Adipocyte (in vitro differentiated cells): Measurements from ENCODE around the gene MLST8.
"Not testable (repeated sequence)": the region's sequence is repeated elsewhere in the genome, so short reads cannot be mapped to it uniquely, and the experiment has no call there.

Source experiments
- DNase-seq: peaks from one replicate; pipeline ENCODE4 v3.0.0-alpha.2; 2015; ENCODE audit warnings: low read depth
- H3K27me3 ChIP-seq: replicated peaks from 2 replicates; pipeline ENCODE4 v1.7.0; 2013; ENCODE audit warnings: mild to moderate bottlenecking, low read length, moderate library complexity; ENCODE audit not compliant: control insufficient read depth, insufficient read depth
- H3K36me3 ChIP-seq: 2 replicates; pipeline ENCODE4 v1.7.0; 2013; ENCODE audit warnings: low read length, mild to moderate bottlenecking, moderate library complexity; ENCODE audit not compliant: control insufficient read depth, insufficient read depth, severe bottlenecking
- H3K4me1 ChIP-seq: 2 replicates; pipeline ENCODE4 v1.7.0; 2013; ENCODE audit warnings: mild to moderate bottlenecking, low read length, moderate library complexity; ENCODE audit not compliant: control insufficient read depth, insufficient read depth
- H3K4me3 ChIP-seq: 2 replicates; pipeline ENCODE4 v1.7.0; 2013; ENCODE audit warnings: mild to moderate bottlenecking, low read length, moderate library complexity
- H3K9ac ChIP-seq: 2 replicates; pipeline ENCODE4 v1.7.0; 2013; ENCODE audit warnings: mild to moderate bottlenecking, low read length, moderate library complexity
- H3K9me3 ChIP-seq: 2 replicates; pipeline ENCODE4 v1.7.0; 2013; ENCODE audit warnings: mild to moderate bottlenecking, low read length, moderate library complexity; ENCODE audit not compliant: control insufficient read depth

MLST8 gene

DNA sequence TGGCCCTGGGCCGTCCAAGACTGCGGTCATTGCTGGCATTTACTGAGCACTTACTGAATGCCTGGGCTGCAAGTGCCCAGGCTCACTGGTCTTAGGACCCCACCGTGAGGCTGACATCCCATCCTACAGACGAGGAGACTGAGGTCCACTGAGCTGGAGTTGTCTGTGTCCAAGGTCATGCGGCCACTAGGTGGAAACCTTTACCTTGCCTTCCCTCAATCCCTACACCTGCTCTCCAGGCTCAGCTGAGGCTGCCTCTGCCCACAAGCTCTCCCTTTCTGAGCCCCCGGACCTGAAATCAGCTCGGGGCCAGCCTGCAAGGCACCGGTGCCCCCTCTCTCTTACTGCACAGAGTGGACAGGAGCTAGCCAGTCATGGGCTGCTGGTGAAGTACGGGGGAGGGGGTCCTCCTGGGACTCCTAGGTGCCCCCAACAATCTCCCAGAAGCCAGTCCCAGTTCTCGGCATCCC, 10.4 kb upstream of the MLST8 start:
- Histone ChIP-seq H3K4me3 (no peak overlapping the region), H3K4me1 (no peaks in the 10 kb centered on the region), H3K36me3 (no peaks in the 10 kb centered on the region), H3K9ac (no peak overlapping the region), H3K9me3 (no peaks in the 10 kb centered on the region), H3K27me3 (peaks cover 53% of the 10 kb centered on the region)
- DNase-seq, result peak; percentile 21

DNA sequence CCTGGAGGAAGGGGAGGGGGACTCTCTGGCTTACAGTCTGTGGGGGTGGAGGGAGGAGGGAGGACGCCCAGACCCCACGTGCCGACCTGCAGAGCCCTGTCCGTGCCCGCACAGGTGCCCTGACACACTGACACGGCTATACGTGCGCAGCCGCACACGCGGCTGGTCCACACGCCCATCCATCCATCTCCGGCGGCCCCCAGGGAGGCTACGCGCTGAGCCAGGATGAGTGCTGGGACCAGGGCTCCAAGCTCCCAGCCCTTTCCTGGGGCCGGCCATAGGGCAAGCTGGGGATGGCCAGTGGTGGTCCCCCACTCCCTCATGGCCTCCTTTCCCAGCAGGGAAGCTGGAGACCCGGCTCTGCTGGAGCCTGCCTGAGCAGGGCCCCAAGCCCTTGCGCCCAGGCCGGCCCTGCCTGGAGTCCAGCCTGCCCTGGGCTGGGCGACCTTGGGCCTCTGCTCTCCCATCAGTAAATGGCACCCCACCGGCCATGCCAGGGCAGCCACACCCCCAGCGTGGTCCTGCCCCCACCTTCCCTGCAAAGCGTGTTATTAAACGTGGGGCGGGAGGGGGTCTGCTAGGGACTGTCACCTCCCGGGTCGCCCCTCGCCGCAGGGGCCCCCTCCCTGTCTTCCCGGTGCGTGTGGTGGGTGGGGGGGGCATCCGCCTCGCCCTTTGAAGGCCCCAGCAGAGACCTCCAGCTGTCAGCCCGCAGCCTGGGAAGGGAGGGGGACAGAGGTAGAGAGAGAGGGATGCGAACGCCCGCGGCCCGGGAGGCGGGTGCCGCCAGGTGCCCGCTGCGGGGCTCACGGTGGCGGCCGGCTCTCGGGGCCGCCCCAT, 9.7 kb upstream of the MLST8 start:
- H3K4me3 ChIP-seq, result no peak overlapping the region
- H3K27me3 ChIP-seq, result peaks cover 54% of the 10 kb centered on the region
- peak; percentile 5 for DNase-seq

GRCh38 chr16:2196162-2196980, 8.9 kb upstream of the MLST8 start, which contains the start of gene CASKIN1:
Gene CASKIN1 (minus strand): TSS chr16:2196605. CDS start chr16:2196432, 173 bp downstream.
- peaks cover 54% of the 10 kb centered on the region for H3K27me3 ChIP-seq
- no peak within 1 kb of the TSS for H3K9ac ChIP-seq
- peak; percentile 66 for DNase-seq
- H3K36me3 ChIP-seq, result no peaks in the 10 kb centered on the region
- H3K4me3 ChIP-seq, result no peak within 1 kb of the TSS
- peaks cover 9% of the 10 kb centered on the region for H3K9me3 ChIP-seq
- no peaks in the 10 kb centered on the region for H3K4me1 ChIP-seq

More for the DNA sequence above, 9.7 kb upstream of the MLST8 start:
- Histone ChIP-seq H3K9ac (no peak overlapping the region), H3K36me3 (no peaks in the 10 kb centered on the region), H3K4me1 (no peaks in the 10 kb centered on the region), H3K9me3 (peaks cover 6% of the 10 kb centered on the region)

DNA sequence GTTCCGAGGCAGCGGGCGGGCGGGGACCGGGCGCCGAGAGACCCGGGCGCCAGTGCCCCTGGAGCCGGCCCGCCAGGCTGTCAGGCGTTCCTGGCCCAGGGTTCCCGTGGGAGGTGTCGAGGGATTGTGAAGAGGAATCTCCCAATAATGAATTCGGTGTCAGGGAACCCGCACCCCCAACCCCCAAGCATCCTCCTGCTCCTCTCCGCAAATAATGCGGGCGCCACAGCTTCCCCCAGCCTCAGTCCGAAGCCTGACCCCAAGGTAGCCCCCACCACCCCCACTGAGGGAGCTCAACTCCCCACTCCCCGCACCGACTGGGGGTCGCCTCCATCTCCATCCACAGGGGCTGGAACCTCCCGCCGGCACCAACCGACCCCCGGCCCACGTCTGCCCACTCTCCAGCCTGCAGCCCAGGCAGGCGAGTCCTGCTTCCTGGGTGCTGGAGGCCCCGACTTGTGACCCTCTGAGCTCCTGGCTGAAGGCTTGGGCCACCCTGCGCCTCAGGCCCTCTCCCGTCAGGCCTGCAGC, 8.2 kb upstream of the MLST8 start:
- Histone ChIP-seq H3K4me1 (no peaks in the 10 kb centered on the region), H3K4me3 (no peak overlapping the region), H3K9ac (no peak overlapping the region), H3K27me3 (peaks cover 51% of the 10 kb centered on the region), H3K36me3 (no peaks in the 10 kb centered on the region), H3K9me3 (peaks cover 9% of the 10 kb centered on the region)
- no peak for DNase-seq

DNA sequence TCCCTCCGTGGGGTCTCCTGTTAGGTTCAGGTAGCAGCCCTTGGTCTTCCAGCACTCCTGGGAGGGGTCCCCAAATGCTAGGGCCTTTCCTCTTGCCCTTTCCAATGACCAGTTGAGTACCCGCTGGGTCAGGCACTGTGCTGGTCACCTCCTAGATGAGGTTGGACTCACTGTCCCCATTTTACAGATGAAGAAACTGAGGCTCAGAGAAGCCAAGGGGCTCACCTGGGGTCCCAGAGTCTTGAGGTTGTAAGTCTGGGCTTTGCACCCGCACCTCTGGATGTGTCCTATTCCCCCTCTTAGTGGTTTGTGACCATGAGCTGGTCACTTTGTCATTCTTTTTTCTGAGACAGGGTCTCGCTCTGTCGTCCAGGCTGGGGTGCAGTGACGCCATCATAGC, 7.5 kb upstream of the MLST8 start:
- Histone ChIP-seq H3K4me1 (no peaks in the 10 kb centered on the region), H3K36me3 (no peaks in the 10 kb centered on the region), H3K9ac (no peak overlapping the region), H3K4me3 (no peak overlapping the region), H3K9me3 (peaks cover 9% of the 10 kb centered on the region), H3K27me3 (peaks cover 51% of the 10 kb centered on the region)
- no peak for DNase-seq

DNA sequence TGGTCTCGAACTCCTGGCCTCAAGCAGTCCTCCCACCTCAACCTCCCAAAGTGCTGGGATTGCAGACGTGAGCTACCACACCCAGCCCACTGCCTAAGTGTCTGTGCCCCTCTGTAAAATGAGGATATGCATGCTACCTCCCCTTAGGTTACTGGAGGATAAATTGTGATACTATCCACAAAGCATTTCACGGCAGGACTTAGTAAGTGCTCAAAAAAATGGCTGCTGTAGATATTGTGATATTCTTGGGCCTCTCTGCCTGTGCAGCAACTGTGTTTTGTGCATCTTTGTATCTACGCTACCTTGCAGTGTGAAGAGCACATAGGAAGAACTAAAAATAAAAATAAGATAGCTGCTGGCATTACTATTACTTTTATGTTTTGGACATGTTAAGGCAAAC, 7.0 kb upstream of the MLST8 start:
- H3K27me3 ChIP-seq, result peaks cover 50% of the 10 kb centered on the region
- DNase-seq, result no peak
- peaks cover 9% of the 10 kb centered on the region for H3K9me3 ChIP-seq
- no peaks in the 10 kb centered on the region for H3K36me3 ChIP-seq
- H3K4me1 ChIP-seq, result no peaks in the 10 kb centered on the region
- H3K9ac ChIP-seq, result no peak overlapping the region
- no peak overlapping the region for H3K4me3 ChIP-seq

- no peaks in the 10 kb centered on the region for H3K36me3 ChIP-seq
- H3K9me3 ChIP-seq, result peaks cover 9% of the 10 kb centered on the region
- no peak for DNase-seq
- H3K27me3 ChIP-seq, result peaks cover 42% of the 10 kb centered on the region
- H3K4me1 ChIP-seq, result no peaks in the 10 kb centered on the region
- H3K4me3 ChIP-seq, result no peak overlapping the region
- H3K9ac ChIP-seq, result no peak overlapping the region
Observed at GRCh38 chr16:2199095-2199494, 6.2 kb upstream of the MLST8 start.

- Histone ChIP-seq H3K36me3 (no peaks in the 10 kb centered on the region), H3K27me3 (peaks cover 36% of the 10 kb centered on the region), H3K4me1 (peaks cover 2% of the 10 kb centered on the region), H3K9me3 (peaks cover 9% of the 10 kb centered on the region), H3K4me3 (no peak overlapping the region), H3K9ac (no peak overlapping the region)
- no peak for DNase-seq
Observed at GRCh38 chr16:2199621-2200139, 5.6 kb upstream of the MLST8 start.

GRCh38 chr16:2200313-2200712, 4.9 kb upstream of the MLST8 start:
- H3K4me1 ChIP-seq, result peaks cover 4% of the 10 kb centered on the region
- H3K36me3 ChIP-seq, result no peaks in the 10 kb centered on the region
- no peak overlapping the region for H3K4me3 ChIP-seq
- DNase-seq, result no peak
- H3K9me3 ChIP-seq, result peaks cover 9% of the 10 kb centered on the region
- H3K27me3 ChIP-seq, result peaks cover 30% of the 10 kb centered on the region
- no peak overlapping the region for H3K9ac ChIP-seq

GRCh38 chr16:2203119-2203688, 2.0 kb upstream of the MLST8 start:
- not testable (repeated sequence) for H3K4me3 ChIP-seq, H3K9ac ChIP-seq, H3K9me3 ChIP-seq, DNase-seq
- Histone ChIP-seq H3K4me1 (peaks cover 17% of the 10 kb centered on the region), H3K36me3 (peaks cover 12% of the 10 kb centered on the region), H3K27me3 (peaks cover 18% of the 10 kb centered on the region)
